Panc1 (cell line): ENCODE data around the gene AP1B1. TPM values are rescaled to one million over a fixed set of nuclear protein-coding genes. Genes with fewer than 3 reads are reported as not detected.

Experiments
- ATAC-seq: fragments of 200-7000 bp; cut with Tn5 transposase; 2 replicates; pipeline ENCODE4 v1.9.1; 2020; ENCODE audit warnings: mild to moderate bottlenecking, moderate library complexity
- BruUV-seq: library from RNA; stranded (reverse); fragments of 400-500 nt; replicated peaks from 2 replicates; lab custom pipeline; 2021; lab: Mats Ljungman, UMichigan
- CTCF ChIA-PET: fragments of 300-600 bp; sonication (Branson Sonifier 250); formaldehyde crosslinking; loops from one replicate; lab custom pipeline; 2022; ENCODE audit warnings: antibody characterized with exemption; lab: Charles Lee
- POLR2A ChIA-PET: fragments of 300-600 bp; sonication (Branson Sonifier 250); formaldehyde crosslinking; loops from one replicate; lab custom pipeline; 2022; ENCODE audit warnings: antibody characterized with exemption; lab: Charles Lee
- DNase-seq: peaks from one replicate; pipeline ENCODE4 v3.0.0-alpha.2; 2010; ENCODE audit warnings: low read depth, low spot score
- H3K27ac ChIP-seq: 2 replicates; pipeline ENCODE4 v1.5.1; 2011; ENCODE audit warnings: mild to moderate bottlenecking, low read length, inconsistent platforms
- H3K27me3 ChIP-seq: fragments of 200-500 bp; sonication (Bioruptor generic); 2 replicates; pipeline ENCODE4 v1.6.0; 2014; ENCODE audit warnings: low read length, inconsistent platforms; ENCODE audit not compliant: control insufficient read depth, insufficient read depth
- H3K36me3 ChIP-seq: fragments of 200-500 bp; sonication (Bioruptor generic); 2 replicates; pipeline ENCODE4 v1.5.1; 2014; ENCODE audit warnings: inconsistent platforms, mild to moderate bottlenecking, low read length, moderate library complexity; ENCODE audit not compliant: control insufficient read depth, insufficient read depth
- H3K4me1 ChIP-seq: 2 replicates; pipeline ENCODE4 v1.5.1; 2011; ENCODE audit warnings: inconsistent platforms, mild to moderate bottlenecking, low read length, moderate library complexity; ENCODE audit not compliant: control insufficient read depth, insufficient read depth
- H3K4me3 ChIP-seq, 2 experiments: 2 replicates each; pipeline ENCODE4 v1.5.1; 2011 to 2012; ENCODE audit warnings: low read depth in 2 of 2, low read length in 2 of 2, mild to moderate bottlenecking in 2 of 2, inconsistent platforms in 1 of 2, moderate library complexity in 1 of 2
- H3K9me3 ChIP-seq: fragments of 200-500 bp; sonication (Bioruptor generic); 2 replicates; pipeline ENCODE4 v1.5.1; 2014; ENCODE audit warnings: low read depth, mild to moderate bottlenecking, inconsistent platforms, low read length, moderate library complexity; ENCODE audit not compliant: control insufficient read depth, insufficient read depth
- POLR2AphosphoS5 ChIP-seq: IDR thresholded peaks from 2 replicates; pipeline ENCODE4 v1.6.1; 2012; ENCODE audit warnings: mild to moderate bottlenecking, low read depth, low read length, moderate library complexity
- SIN3A ChIP-seq: IDR thresholded peaks from 2 replicates; pipeline ENCODE4 v1.6.1; 2012; ENCODE audit warnings: low read depth, mild to moderate bottlenecking, low read length, moderate library complexity, borderline replicate concordance; ENCODE audit not compliant: insufficient read depth
- TCF7L2 ChIP-seq: IDR thresholded peaks from 2 replicates; pipeline ENCODE4 v1.6.1; 2011; ENCODE audit warnings: mild to moderate bottlenecking, low read depth, low read length, inconsistent platforms
- in situ Hi-C: cut with HindIII; loops from 2 replicates; pipeline ENCODE4 v1.10.0; 2016; ENCODE audit warnings: low sequenced_read_pairs, low pct_unique_long_range_greater_than_20kb
- intact Hi-C: fragments of 100-400 bp; cut with micrococcal nuclease; formaldehyde crosslinking; loops from one replicate; pipeline ENCODE4 v1.10.0; 2022; ENCODE audit not compliant: unreplicated experiment
- total RNA-seq: library from RNA; stranded (reverse); gene quantifications from one replicate; pipeline ENCODE4 v1.2.1, GENCODE V29; 2021; ENCODE audit not compliant: unreplicated experiment
- TF ChIP-seq, protein P1 (sequence below): fragments of 450-650 bp; IDR thresholded peaks from 2 replicates; pipeline ENCODE4 v1.5.1; 2017; ENCODE audit warnings: mild to moderate bottlenecking
- TF ChIP-seq, protein P2 (sequence below), 2 experiments: IDR thresholded peaks; 2 replicates each; pipeline ENCODE4 v1.6.1; 2011 to 2012; ENCODE audit warnings: low read depth in 2 of 2, control low read depth in 1 of 2, low read length in 1 of 2, mild to moderate bottlenecking in 1 of 2, moderate library complexity in 1 of 2; ENCODE audit not compliant: insufficient read depth in 1 of 2

Gene AP1B1
- total RNA-seq, 1 experiment from 2014 or later: 48.6 TPM

DNA sequence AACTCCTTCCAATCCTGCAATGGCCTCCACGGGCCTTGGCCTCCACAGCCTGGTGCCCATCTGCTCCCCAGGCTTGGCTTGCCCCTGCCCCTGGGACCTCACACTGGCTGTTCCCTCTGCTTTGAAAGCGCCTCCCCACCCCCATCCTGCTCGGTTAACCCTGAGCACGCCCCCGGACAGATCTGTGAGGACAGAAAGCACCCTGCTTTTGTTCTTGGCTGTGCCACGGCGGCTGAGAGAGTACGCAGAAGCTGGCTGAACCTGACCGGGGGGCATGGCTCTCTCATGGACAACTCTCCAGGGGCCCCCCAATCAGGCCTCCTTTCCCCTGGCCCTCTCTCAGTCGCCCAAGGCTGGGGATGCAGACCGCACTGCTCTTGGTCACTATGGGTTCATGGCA is 52.7 kb downstream of the AP1B1 start:
- Histone ChIP-seq H3K9me3 (no peaks in the 10 kb centered on the region), H3K4me3 (no peak overlapping the region), H3K4me1 (no peaks in the 10 kb centered on the region), H3K27ac (no peak overlapping the region), H3K36me3 (no peaks in the 10 kb centered on the region), H3K27me3 (no peaks in the 10 kb centered on the region)
- CTCF ChIA-PET: no interaction called here
- TF ChIP-seq POLR2AphosphoS5 (no peak), TCF7L2 (no peak), SIN3A (no peak)
- TF ChIP-seq, protein P1, sequence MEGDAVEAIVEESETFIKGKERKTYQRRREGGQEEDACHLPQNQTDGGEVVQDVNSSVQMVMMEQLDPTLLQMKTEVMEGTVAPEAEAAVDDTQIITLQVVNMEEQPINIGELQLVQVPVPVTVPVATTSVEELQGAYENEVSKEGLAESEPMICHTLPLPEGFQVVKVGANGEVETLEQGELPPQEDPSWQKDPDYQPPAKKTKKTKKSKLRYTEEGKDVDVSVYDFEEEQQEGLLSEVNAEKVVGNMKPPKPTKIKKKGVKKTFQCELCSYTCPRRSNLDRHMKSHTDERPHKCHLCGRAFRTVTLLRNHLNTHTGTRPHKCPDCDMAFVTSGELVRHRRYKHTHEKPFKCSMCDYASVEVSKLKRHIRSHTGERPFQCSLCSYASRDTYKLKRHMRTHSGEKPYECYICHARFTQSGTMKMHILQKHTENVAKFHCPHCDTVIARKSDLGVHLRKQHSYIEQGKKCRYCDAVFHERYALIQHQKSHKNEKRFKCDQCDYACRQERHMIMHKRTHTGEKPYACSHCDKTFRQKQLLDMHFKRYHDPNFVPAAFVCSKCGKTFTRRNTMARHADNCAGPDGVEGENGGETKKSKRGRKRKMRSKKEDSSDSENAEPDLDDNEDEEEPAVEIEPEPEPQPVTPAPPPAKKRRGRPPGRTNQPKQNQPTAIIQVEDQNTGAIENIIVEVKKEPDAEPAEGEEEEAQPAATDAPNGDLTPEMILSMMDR: no peak
- TF ChIP-seq, protein P2, sequence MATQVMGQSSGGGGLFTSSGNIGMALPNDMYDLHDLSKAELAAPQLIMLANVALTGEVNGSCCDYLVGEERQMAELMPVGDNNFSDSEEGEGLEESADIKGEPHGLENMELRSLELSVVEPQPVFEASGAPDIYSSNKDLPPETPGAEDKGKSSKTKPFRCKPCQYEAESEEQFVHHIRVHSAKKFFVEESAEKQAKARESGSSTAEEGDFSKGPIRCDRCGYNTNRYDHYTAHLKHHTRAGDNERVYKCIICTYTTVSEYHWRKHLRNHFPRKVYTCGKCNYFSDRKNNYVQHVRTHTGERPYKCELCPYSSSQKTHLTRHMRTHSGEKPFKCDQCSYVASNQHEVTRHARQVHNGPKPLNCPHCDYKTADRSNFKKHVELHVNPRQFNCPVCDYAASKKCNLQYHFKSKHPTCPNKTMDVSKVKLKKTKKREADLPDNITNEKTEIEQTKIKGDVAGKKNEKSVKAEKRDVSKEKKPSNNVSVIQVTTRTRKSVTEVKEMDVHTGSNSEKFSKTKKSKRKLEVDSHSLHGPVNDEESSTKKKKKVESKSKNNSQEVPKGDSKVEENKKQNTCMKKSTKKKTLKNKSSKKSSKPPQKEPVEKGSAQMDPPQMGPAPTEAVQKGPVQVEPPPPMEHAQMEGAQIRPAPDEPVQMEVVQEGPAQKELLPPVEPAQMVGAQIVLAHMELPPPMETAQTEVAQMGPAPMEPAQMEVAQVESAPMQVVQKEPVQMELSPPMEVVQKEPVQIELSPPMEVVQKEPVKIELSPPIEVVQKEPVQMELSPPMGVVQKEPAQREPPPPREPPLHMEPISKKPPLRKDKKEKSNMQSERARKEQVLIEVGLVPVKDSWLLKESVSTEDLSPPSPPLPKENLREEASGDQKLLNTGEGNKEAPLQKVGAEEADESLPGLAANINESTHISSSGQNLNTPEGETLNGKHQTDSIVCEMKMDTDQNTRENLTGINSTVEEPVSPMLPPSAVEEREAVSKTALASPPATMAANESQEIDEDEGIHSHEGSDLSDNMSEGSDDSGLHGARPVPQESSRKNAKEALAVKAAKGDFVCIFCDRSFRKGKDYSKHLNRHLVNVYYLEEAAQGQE (IDR thresholded peaks at IDR 0.05; ENCODE audit: insufficient read depth in 1 of 2, low read depth in 2 of 2, low read length in 1 of 2): no peak
- ATAC-seq (no peak), DNase-seq (no peak)
- POLR2A ChIA-PET: no interaction called here
- intact Hi-C loops: no loop called here
- BruUV-seq: no TSS peak
- in situ Hi-C loops: no loop called here

DNA sequence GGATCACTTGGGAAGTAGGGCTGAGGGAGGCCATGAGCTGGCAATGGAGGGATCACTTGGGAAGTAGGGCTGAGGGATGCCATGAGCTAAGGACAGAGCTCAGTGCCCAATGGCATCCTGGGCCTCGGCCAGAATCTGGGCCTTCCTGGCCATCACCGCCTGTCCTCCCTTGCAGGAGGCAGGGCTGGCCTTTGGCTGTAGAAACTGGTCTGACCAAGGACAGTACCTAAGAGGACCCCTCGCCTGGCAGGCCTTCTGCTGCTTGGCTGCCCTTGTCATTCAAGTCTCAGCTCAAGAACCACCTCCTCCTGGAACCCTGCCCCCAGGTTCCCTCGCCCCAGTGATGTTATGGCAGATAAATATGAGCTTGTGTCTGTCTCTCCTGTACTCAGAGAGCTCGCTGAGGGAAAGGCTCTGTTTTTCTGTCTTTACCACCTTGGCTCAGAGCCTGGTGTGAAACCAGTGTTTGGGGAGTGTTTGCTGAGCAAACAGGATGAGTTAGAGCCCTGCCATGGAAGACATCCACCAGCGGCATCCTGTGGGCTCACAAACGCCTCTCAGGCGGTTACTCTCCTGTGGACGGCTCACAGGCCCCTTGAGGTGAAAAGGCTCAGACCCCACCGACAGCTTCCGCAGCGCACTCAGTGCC is 53.5 kb downstream of the AP1B1 start:
- BruUV-seq: no TSS peak
- in situ Hi-C loops: no loop called here
- Histone ChIP-seq H3K4me3 (no peak overlapping the region), H3K9me3 (no peaks in the 10 kb centered on the region), H3K27me3 (no peaks in the 10 kb centered on the region), H3K36me3 (no peaks in the 10 kb centered on the region), H3K4me1 (no peaks in the 10 kb centered on the region), H3K27ac (no peak overlapping the region)
- ATAC-seq: peak; percentile 60
- ChIA-PET POLR2A (no interaction called here), CTCF (no interaction called here)
- DNase-seq: no peak
- intact Hi-C loops: no loop called here
- TF ChIP-seq, protein P1: no peak
- TF ChIP-seq TCF7L2: no peak
- no peak for TF ChIP-seq POLR2AphosphoS5
- no peak for TF ChIP-seq SIN3A
- TF ChIP-seq, protein P2 (IDR thresholded peaks at IDR 0.05; ENCODE audit: insufficient read depth in 1 of 2, low read depth in 2 of 2, low read length in 1 of 2): no peak
